CD8-positive, alpha-beta memory T cell (primary cell): Measurements from ENCODE around the gene OR2H1. TPM values are rescaled to one million over a fixed set of nuclear protein-coding genes. Genes with fewer than 3 reads are reported as not detected.
A peak's percentile ranks its signal among the peaks of the same experiment; 100 is the strongest.
"Not testable (repeated sequence)": the region's sequence is repeated elsewhere in the genome, so short reads cannot be mapped to it uniquely, and the experiment has no call there.

ENCODE experiments used
- CTCF ChIA-PET: fragments of 350-600 bp; sonication (Branson Sonifier 250); formaldehyde crosslinking; loops from one replicate; lab custom pipeline; 2021; ENCODE audit warnings: antibody characterized with exemption; lab: Charles Lee
- POLR2A ChIA-PET: fragments of 350-600 bp; sonication (Branson Sonifier 250); formaldehyde crosslinking; loops from one replicate; lab custom pipeline; 2021; ENCODE audit warnings: antibody characterized with exemption; lab: Charles Lee
- DNase-seq, 5 donors: peaks; one replicate each; pipeline versions ENCODE4 v3.0.0 to v3.0.0-alpha.2; 2020 to 2022; ENCODE audit warnings: mixed read lengths in 1 of 5
- H3K27ac ChIP-seq: one replicate; pipeline ENCODE4 v1.7.0; 2013; ENCODE audit warnings: low read depth, mild to moderate bottlenecking, low read length, moderate library complexity
- H3K27me3 ChIP-seq: 2 replicates; pipeline ENCODE4 v1.7.0; 2013; ENCODE audit warnings: low read length, mild to moderate bottlenecking; ENCODE audit not compliant: insufficient read depth, poor library complexity, severe bottlenecking
- H3K36me3 ChIP-seq: 2 replicates; pipeline ENCODE4 v1.7.0; 2013; ENCODE audit warnings: mild to moderate bottlenecking, low read length, moderate library complexity; ENCODE audit not compliant: insufficient read depth
- H3K4me1 ChIP-seq: 2 replicates; pipeline ENCODE4 v1.7.0; 2013; ENCODE audit warnings: mild to moderate bottlenecking, low read length, moderate library complexity; ENCODE audit not compliant: insufficient read depth
- H3K4me3 ChIP-seq: 2 replicates; pipeline ENCODE4 v1.7.0; 2013; ENCODE audit warnings: mild to moderate bottlenecking, low read length
- H3K9me3 ChIP-seq: 2 replicates; pipeline ENCODE4 v1.7.0; 2013; ENCODE audit warnings: mild to moderate bottlenecking, low read length
- H3K27ac Mint-ChIP-seq, 8 donors: one replicate each; pipeline ENCODE4 v1.8.0; 2020 to 2021; ENCODE audit warnings: mixed read lengths in 8 of 8, mild to moderate bottlenecking in 6 of 8, inconsistent platforms in 3 of 8, moderate library complexity in 3 of 8
- H3K27me3 Mint-ChIP-seq, 2 donors: one replicate each; pipeline ENCODE4 v1.8.0; 2020 to 2021; ENCODE audit warnings: mixed read lengths in 2 of 2, mild to moderate bottlenecking in 1 of 2, moderate library complexity in 1 of 2
- H3K36me3 Mint-ChIP-seq, 3 donors: one replicate each; pipeline ENCODE4 v1.8.0; 2020 to 2021; ENCODE audit warnings: mixed read lengths in 3 of 3, inconsistent platforms in 1 of 3, mild to moderate bottlenecking in 1 of 3
- H3K4me1 Mint-ChIP-seq, 3 donors: one replicate each; pipeline ENCODE4 v1.8.0; 2020 to 2021; ENCODE audit warnings: mixed read lengths in 3 of 3, inconsistent platforms in 1 of 3, mild to moderate bottlenecking in 1 of 3
- H3K4me3 Mint-ChIP-seq, 7 donors: one replicate each; pipeline ENCODE4 v1.8.0; 2020 to 2021; ENCODE audit warnings: mixed read lengths in 7 of 7, mild to moderate bottlenecking in 6 of 7, moderate library complexity in 4 of 7, inconsistent platforms in 2 of 7
- H3K9me3 Mint-ChIP-seq, 5 donors: one replicate each; pipeline ENCODE4 v1.8.0; 2020 to 2022; ENCODE audit warnings: mixed read lengths in 5 of 5, mild to moderate bottlenecking in 3 of 5, moderate library complexity in 2 of 5, inconsistent platforms in 1 of 5
- polyA plus RNA-seq: library from polyadenylated mRNA; unstranded; fragments of 300-500 nt; fragmentation: Illumina TruSeq; gene quantifications from one replicate; pipeline ENCODE4 v1.2.3, GENCODE V29; 2021
- total RNA-seq, 2 experiments: library from RNA; stranded (reverse); gene quantifications; one replicate each; pipeline ENCODE4 v1.2.3, GENCODE V29; 2021

The OR2H1 gene
- total and polyA plus RNA-seq, 3 experiments from 2014 or later, result not detected

DNA sequence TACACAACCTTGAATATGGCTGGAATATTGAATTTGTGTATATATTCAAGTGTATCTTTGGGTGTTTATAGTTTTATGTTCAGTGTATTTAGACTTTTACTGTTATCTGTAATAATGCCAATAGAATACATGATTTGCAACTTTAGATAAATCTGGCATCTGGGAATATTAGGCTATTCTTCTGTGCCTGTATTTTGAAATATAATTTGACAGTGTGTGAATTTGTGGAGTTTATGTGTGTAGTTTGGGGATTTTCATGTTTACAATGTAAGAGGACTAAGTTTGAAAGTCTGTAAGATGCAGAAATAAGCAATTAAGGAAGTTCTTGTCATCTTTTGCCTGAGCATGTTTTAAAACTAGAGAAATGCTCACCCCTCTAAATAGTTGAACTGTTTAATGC lies 17.9 kb upstream of the OR2H1 start, which contains the start of gene OR10C1:
TSS of gene OR10C1 (plus strand) at position 301 of the 400 bp plus-strand sequence. CDS start 710 bp downstream, outside the sequence.
- Histone ChIP-seq H3K4me1 (no peaks in the 10 kb centered on the region), H3K36me3 (no peaks in the 10 kb centered on the region), H3K27me3 (no peaks in the 10 kb centered on the region), H3K4me3 (no peak within 1 kb of the TSS), H3K9me3 (no peaks in the 10 kb centered on the region), H3K27ac (no peak within 1 kb of the TSS)
- Mint-ChIP-seq H3K27me3 (peaks cover 21 to 67% of the 10 kb centered on the region in 2 donors), H3K36me3 (no peaks in the 10 kb centered on the region), H3K9me3 (peaks cover 0 to 9% (median 0%) of the 10 kb centered on the region in 5 donors), H3K4me3 (no peak within 1 kb of the TSS), H3K4me1 (no peaks in the 10 kb centered on the region), H3K27ac (peak within 1 kb of the TSS in 1 of 8 donors; percentile 64)
- CTCF ChIA-PET, result no interaction called here
- POLR2A ChIA-PET, result no interaction called here
- no peak for DNase-seq

GRCh38 chr6:29442719-29443118 lies 14.2 kb upstream of the OR2H1 start:
- Mint-ChIP-seq H3K9me3 (peaks cover 0 to 8% (median 5%) of the 10 kb centered on the region in 5 donors), H3K27me3 (peaks cover 25 to 78% of the 10 kb centered on the region in 2 donors), H3K36me3 (no peaks in the 10 kb centered on the region), H3K4me1 (no peaks in the 10 kb centered on the region), H3K27ac (no peak overlapping the region), H3K4me3 (no peak overlapping the region)
- Histone ChIP-seq H3K9me3 (no peaks in the 10 kb centered on the region), H3K4me1 (no peaks in the 10 kb centered on the region), H3K27ac (no peak overlapping the region), H3K27me3 (no peaks in the 10 kb centered on the region), H3K4me3 (no peak overlapping the region), H3K36me3 (no peaks in the 10 kb centered on the region)
- CTCF ChIA-PET, result no interaction called here
- no peak for DNase-seq
- POLR2A ChIA-PET, result no interaction called here

DNA sequence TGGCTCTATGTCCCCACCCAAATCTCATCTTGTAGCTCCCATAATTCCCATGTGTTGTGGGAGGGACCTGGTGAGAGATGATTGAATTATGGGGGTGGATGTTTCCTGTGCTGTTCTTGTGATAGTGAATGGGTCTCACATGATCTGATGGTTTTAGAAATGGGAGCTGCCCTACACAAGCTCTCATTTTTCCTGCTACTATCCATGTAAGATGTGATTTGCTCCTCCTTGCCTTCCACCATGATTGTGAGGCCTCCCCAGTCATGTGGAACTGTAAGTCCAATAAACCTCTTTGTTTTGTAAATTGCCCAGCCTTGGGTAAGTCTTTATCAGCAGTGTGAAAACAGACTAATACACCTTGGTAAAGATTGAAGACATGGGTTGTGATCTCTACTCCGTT lies 12.9 kb upstream of the OR2H1 start:
- H3K9me3 ChIP-seq, H3K4me3 Mint-ChIP-seq, H3K27ac ChIP-seq, H3K4me1 ChIP-seq, POLR2A ChIA-PET, H3K4me3 ChIP-seq, H3K36me3 Mint-ChIP-seq, CTCF ChIA-PET, DNase-seq, H3K27ac Mint-ChIP-seq, H3K4me1 Mint-ChIP-seq, H3K27me3 ChIP-seq, H3K36me3 ChIP-seq, H3K9me3 Mint-ChIP-seq: not testable (repeated sequence)
- H3K27me3 Mint-ChIP-seq, result peaks cover 24 to 80% of the 10 kb centered on the region in 2 donors

DNA sequence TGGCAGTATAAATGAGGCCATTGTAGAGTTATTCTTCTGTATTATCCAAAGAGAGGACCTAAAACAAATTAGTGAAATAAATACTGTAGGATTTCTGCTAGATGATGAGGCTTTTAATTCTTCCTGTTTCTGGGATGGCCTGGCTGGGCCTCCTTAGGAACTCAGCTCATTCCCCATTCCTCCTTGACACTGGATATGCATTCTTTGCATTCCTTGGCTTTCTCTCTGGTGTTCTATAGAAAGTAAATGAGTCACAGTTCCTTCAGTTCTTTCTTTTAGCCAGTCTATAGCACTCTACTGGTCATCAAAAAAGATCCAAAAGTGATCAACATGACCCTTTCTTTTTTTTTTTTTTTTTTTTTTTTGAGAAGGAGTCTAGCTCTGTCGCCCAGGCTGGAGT lies 9.3 kb upstream of the OR2H1 start:
- H3K36me3 ChIP-seq, result no peaks in the 10 kb centered on the region
- no peak for DNase-seq
- ChIA-PET POLR2A (no interaction called here), CTCF (no interaction called here)
- Mint-ChIP-seq H3K27ac (no peak overlapping the region), H3K36me3 (peaks cover 0 to 4% (median 0%) of the 10 kb centered on the region in 3 donors), H3K9me3 (peaks cover 0 to 16% (median 7%) of the 10 kb centered on the region in 5 donors), H3K27me3 (peaks cover 27 to 92% of the 10 kb centered on the region in 2 donors), H3K4me1 (no peaks in the 10 kb centered on the region), H3K4me3 (no peak overlapping the region)
- no peaks in the 10 kb centered on the region for H3K27me3 ChIP-seq
- no peaks in the 10 kb centered on the region for H3K4me1 ChIP-seq
- no peaks in the 10 kb centered on the region for H3K9me3 ChIP-seq
- H3K4me3 ChIP-seq, result no peak overlapping the region
- no peak overlapping the region for H3K27ac ChIP-seq

GRCh38 chr6:29451471-29452193 lies 5.3 kb upstream of the OR2H1 start:
- Mint-ChIP-seq H3K27ac (no peak overlapping the region), H3K4me1 (no peaks in the 10 kb centered on the region), H3K4me3 (no peak overlapping the region), H3K27me3 (peaks cover 19 to 64% of the 10 kb centered on the region in 2 donors), H3K9me3 (peaks cover 0 to 8% (median 2%) of the 10 kb centered on the region in 5 donors), H3K36me3 (peaks cover 0 to 4% (median 0%) of the 10 kb centered on the region in 3 donors)
- CTCF ChIA-PET, result no interaction called here
- Histone ChIP-seq H3K4me1 (no peaks in the 10 kb centered on the region), H3K9me3 (no peaks in the 10 kb centered on the region), H3K27me3 (no peaks in the 10 kb centered on the region), H3K27ac (no peak overlapping the region), H3K36me3 (no peaks in the 10 kb centered on the region), H3K4me3 (no peak overlapping the region)
- POLR2A ChIA-PET, result no interaction called here
- DNase-seq, result no peak

GRCh38 chr6:29461021-29461814 lies 4.3 kb downstream of the OR2H1 start:
- Mint-ChIP-seq H3K9me3 (no peaks in the 10 kb centered on the region), H3K36me3 (no peaks in the 10 kb centered on the region), H3K27me3 (peaks cover 6 to 22% of the 10 kb centered on the region in 2 donors), H3K4me1 (no peaks in the 10 kb centered on the region), H3K4me3 (no peak overlapping the region), H3K27ac (no peak overlapping the region)
- H3K9me3 ChIP-seq, result no peaks in the 10 kb centered on the region
- H3K36me3 ChIP-seq, result no peaks in the 10 kb centered on the region
- no peak overlapping the region for H3K27ac ChIP-seq
- no peak overlapping the region for H3K4me3 ChIP-seq
- H3K27me3 ChIP-seq, result no peaks in the 10 kb centered on the region
- POLR2A ChIA-PET, result no interaction called here
- no peaks in the 10 kb centered on the region for H3K4me1 ChIP-seq
- CTCF ChIA-PET, result interaction anchor here (1.2 kb wide), 1 partner anchor 12 kb away, joined by 3 read pairs; no protein-coding TSS in a partner anchor
- DNase-seq, result no peak

DNA sequence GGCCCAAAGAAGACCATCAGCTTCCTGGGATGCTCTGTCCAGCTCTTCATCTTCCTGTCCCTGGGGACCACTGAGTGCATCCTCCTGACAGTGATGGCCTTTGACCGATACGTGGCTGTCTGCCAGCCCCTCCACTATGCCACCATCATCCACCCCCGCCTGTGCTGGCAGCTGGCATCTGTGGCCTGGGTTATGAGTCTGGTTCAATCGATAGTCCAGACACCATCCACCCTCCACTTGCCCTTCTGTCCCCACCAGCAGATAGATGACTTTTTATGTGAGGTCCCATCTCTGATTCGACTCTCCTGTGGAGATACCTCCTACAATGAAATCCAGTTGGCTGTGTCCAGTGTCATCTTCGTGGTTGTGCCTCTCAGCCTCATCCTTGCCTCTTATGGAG lies 5.1 kb downstream of the OR2H1 start:
- ChIA-PET POLR2A (no interaction called here), CTCF (interaction anchor here (1.2 kb wide), 1 partner anchor 13 kb away, joined by 3 read pairs; no protein-coding TSS in a partner anchor)
- H3K27ac Mint-ChIP-seq, result peak overlapping the region in 1 of 8 donors; percentile 64
- H3K4me1 Mint-ChIP-seq, result no peaks in the 10 kb centered on the region
- H3K4me3 Mint-ChIP-seq, result no peak overlapping the region
- Histone ChIP-seq H3K36me3 (no peaks in the 10 kb centered on the region), H3K4me1 (no peaks in the 10 kb centered on the region), H3K4me3 (no peak overlapping the region), H3K27ac (no peak overlapping the region), H3K9me3 (no peaks in the 10 kb centered on the region), H3K27me3 (no peaks in the 10 kb centered on the region)
- no peaks in the 10 kb centered on the region for H3K36me3 Mint-ChIP-seq
- H3K9me3 Mint-ChIP-seq, result no peaks in the 10 kb centered on the region
- no peak for DNase-seq
- H3K27me3 Mint-ChIP-seq, result peaks cover 6 to 22% of the 10 kb centered on the region in 2 donors

- no peaks in the 10 kb centered on the region for H3K9me3 ChIP-seq
- ChIA-PET CTCF (no interaction called here), POLR2A (no interaction called here)
- DNase-seq, result no peak
- H3K27me3 ChIP-seq, result no peaks in the 10 kb centered on the region
- H3K36me3 ChIP-seq, result no peaks in the 10 kb centered on the region
- H3K4me3 ChIP-seq, result no peak overlapping the region
- no peaks in the 10 kb centered on the region for H3K4me1 ChIP-seq
- peaks cover 6 to 30% of the 10 kb centered on the region in 2 donors for H3K27me3 Mint-ChIP-seq
- no peaks in the 10 kb centered on the region for H3K4me1 Mint-ChIP-seq
- no peak overlapping the region for H3K4me3 Mint-ChIP-seq
- no peak overlapping the region for H3K27ac ChIP-seq
- H3K36me3 Mint-ChIP-seq, result no peaks in the 10 kb centered on the region
- H3K27ac Mint-ChIP-seq, result no peak overlapping the region
- no peaks in the 10 kb centered on the region for H3K9me3 Mint-ChIP-seq
These were observed 8.3 kb downstream of the OR2H1 start for GRCh38 chr6:29465279-29465678.
